Stimulated activated effector memory CD8-positive, alpha-beta T cell treated with anti-CD3 and anti-CD28 coated beads, Interleukin-12 subunit alpha, Interleukin-12 subunit beta, amount 100 ng/mL, for 72 hours (primary cell): ENCODE measurements around the gene NCKAP5.

ENCODE experiments used
- ATAC-seq: fragments of 150-1000 bp; cut with Tn5 transposase; 2 replicates; pipeline ENCODE4 v1.10.0; 2021
- DNase-seq, 2 donors: peaks; one replicate each; pipeline ENCODE4 v3.0.0; 2021 to 2022; ENCODE audit warnings: low spot score in 2 of 2
- H3K27ac Mint-ChIP-seq: one replicate; pipeline ENCODE4 v1.8.0; 2022; ENCODE audit warnings: mild to moderate bottlenecking, mixed read lengths
- H3K36me3 Mint-ChIP-seq: one replicate; pipeline ENCODE4 v1.8.0; 2022; ENCODE audit warnings: mild to moderate bottlenecking, mixed read lengths
- H3K4me1 Mint-ChIP-seq: one replicate; pipeline ENCODE4 v1.8.0; 2022; ENCODE audit warnings: mixed read lengths
- H3K4me3 Mint-ChIP-seq: one replicate; pipeline ENCODE4 v1.8.0; 2022; ENCODE audit warnings: mild to moderate bottlenecking, mixed read lengths
- H3K9me3 Mint-ChIP-seq: one replicate; pipeline ENCODE4 v1.8.0; 2022; ENCODE audit warnings: mixed read lengths

NCKAP5 gene

DNA sequence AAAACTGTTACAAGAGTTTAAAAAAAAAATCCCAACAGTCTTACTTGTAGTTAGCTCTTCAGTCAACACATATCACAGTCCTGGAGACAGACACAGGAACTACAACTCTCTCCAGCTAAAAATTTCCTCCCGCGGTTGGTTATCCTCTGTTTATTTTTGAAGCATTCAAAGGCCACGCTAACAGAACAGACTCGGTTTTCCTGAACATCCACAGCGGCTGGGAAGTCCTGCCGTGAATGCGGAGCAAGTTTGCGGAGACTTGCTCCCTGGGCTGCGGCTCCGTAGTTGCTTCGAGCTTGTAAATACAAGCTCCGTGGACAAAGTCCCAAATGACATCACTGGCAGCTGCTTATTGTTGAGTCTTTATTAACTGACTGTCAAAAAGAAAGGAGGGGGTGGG, at the start of gene NCKAP5:
Gene NCKAP5, minus strand, starts transcription at position 292 of the 400 bp plus-strand sequence. CDS start 50,937 bp downstream, outside the sequence.
- DNase-seq (no peak), ATAC-seq (no peak)
- Mint-ChIP-seq H3K4me3 (no peak within 1 kb of the TSS), H3K27ac (no peak within 1 kb of the TSS), H3K4me1 (no peaks in the 10 kb centered on the region), H3K9me3 (peaks cover 3% of the 10 kb centered on the region), H3K36me3 (no peaks in the 10 kb centered on the region)

DNA sequence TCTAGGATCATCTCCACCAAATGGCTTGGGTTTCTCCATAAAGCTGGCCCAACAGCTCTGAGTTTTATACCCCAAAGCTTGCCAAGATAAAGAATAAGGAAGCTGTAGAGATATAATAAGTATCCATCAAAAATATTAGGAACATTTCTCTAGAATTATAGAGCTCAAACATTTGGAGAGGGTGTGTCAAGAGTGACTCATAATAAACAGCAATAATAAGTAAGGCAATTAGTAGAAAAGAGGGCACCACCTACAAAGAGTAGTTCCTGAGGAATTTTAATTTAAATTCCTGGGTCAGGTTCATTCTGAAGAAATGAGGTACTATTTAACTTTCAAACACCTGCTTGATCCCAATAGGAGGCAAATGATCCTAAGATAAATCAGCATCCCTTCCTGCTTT, 41.4 kb upstream of the NCKAP5 start:
- Mint-ChIP-seq H3K4me3 (no peak overlapping the region), H3K9me3 (no peaks in the 10 kb centered on the region), H3K4me1 (no peaks in the 10 kb centered on the region), H3K27ac (no peak overlapping the region), H3K36me3 (no peaks in the 10 kb centered on the region)
- DNase-seq, result no peak
- no peak for ATAC-seq

DNA sequence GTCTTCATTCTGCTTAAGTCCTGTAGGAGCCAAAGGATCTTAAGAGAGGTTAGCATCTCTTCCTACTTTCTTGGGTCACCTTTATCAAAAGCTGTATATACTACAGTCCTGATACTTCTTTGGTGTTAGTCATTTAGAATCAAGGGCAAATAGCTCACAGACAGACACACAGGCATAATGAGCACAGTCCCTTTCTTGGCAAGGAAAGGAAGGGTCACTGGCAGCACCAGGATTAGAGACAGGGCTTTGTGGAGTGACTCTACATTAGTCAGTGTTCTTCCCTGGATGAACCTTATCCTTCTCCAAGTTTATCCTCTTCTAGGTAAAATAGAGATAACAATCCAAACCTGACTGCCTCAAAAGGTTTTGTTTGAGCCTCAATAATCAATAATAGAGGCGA, 40.0 kb upstream of the NCKAP5 start:
- no peak for ATAC-seq
- H3K36me3 Mint-ChIP-seq, result no peaks in the 10 kb centered on the region

DNA sequence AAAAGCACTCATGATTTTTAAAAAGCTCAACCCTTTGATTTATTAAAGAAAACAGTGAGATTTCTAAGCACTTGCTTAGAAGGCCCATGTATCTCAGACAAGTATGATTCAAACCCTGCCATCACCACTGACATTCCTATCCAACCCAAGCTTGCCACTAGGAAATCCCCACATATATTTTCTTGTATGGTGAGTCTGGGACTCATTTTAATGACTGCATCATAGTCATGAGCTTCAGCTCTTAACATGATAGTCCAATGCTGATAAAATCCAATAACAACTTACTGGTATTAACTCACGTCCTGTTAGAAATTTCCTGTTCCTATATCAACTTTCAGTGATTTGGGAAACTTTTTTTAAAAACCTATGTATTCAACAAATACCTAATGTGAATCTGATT, 39.4 kb upstream of the NCKAP5 start:
- Mint-ChIP-seq H3K27ac (no peak overlapping the region), H3K36me3 (no peaks in the 10 kb centered on the region), H3K4me1 (no peaks in the 10 kb centered on the region), H3K9me3 (no peaks in the 10 kb centered on the region), H3K4me3 (no peak overlapping the region)
- ATAC-seq (no peak), DNase-seq (no peak)

More for the DNA sequence above, 40.0 kb upstream of the NCKAP5 start:
- no peak for DNase-seq
- Mint-ChIP-seq H3K4me1 (no peaks in the 10 kb centered on the region), H3K27ac (no peak overlapping the region), H3K4me3 (no peak overlapping the region), H3K9me3 (no peaks in the 10 kb centered on the region)

DNA sequence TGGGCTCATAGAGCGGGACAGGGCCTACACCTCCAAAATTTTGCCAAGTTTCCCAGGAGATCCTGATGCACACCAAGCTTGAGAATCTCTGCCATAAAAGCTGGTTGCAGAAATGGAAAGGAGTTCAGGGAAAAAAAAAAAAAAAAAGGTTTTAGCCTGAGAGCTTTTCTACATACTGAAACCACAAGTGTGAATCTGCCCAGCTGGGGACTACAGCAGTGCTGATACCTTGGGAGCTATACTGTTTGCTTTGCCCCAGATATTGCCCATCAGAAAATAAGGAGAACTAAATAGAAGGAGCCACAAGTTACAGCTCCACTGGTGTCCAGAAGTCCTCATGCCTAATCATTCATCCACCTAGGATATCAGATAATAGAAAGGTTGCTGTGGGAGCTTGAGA, 38.4 kb upstream of the NCKAP5 start:
- ATAC-seq (no peak), DNase-seq (no peak)
- H3K27ac Mint-ChIP-seq, result no peak overlapping the region
- H3K4me3 Mint-ChIP-seq, result no peak overlapping the region
- H3K36me3 Mint-ChIP-seq, result no peaks in the 10 kb centered on the region
- H3K9me3 Mint-ChIP-seq, result peaks cover 3% of the 10 kb centered on the region
- H3K4me1 Mint-ChIP-seq, result no peaks in the 10 kb centered on the region

DNA sequence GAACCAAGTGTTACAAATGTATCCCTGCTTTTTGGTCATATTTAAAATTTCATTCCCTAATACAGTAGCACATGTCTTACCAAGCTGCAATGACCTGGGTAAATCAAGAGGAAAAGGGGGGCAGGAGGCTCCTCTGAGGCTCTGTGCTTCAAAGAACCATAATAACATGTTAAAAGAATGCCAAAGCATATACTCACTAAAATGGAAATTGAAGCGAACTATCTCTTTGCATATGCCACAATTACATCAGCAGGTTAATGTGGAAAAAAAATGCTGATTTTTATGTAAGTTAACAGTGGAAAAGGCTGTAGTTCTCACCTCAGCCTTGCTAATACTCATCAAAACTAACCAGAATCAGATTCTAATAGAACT, 37.5 kb upstream of the NCKAP5 start:
- DNase-seq (no peak), ATAC-seq (no peak)
- Mint-ChIP-seq H3K27ac (no peak overlapping the region), H3K4me3 (no peak overlapping the region), H3K9me3 (peaks cover 3% of the 10 kb centered on the region), H3K36me3 (no peaks in the 10 kb centered on the region), H3K4me1 (no peaks in the 10 kb centered on the region)

DNA sequence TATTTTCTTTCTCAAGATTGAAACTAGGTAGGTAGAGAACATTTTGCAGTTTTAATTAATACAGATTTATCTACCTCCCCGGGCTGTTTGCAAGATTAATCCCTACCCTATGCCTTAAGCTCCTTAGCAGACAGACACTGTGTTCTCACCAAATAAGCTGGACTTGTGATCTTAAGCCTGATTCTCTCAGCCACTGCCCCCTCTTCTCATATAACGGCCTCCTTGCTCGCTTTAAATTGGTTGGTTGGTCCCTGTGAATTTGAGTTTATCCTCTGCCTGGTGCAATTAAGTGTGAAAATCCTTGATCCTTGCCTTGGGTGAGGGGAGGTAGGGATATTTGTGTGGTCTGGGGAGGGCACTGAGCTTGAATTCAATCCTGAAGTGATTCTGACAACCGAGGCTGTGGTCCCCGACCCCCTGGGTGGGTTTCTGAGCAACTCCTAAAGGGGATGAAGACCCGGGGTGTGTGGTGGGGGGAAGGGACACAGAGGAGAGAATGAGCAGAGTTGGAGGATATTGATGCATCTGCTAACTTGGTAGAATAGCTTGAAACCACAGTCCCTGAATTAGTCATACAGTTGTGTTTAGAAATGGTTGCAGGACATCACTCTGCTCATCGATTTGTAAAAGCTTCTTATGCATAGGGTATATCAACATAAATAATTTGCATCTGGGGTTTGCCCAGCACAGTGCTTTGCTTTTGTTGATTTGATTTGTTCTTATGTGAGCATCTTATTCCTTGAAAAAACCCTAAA, 36.9 kb upstream of the NCKAP5 start:
- Mint-ChIP-seq H3K27ac (no peak overlapping the region), H3K36me3 (no peaks in the 10 kb centered on the region), H3K4me3 (no peak overlapping the region), H3K9me3 (peaks cover 3% of the 10 kb centered on the region), H3K4me1 (no peaks in the 10 kb centered on the region)
- ATAC-seq (no peak), DNase-seq (no peak)

DNA sequence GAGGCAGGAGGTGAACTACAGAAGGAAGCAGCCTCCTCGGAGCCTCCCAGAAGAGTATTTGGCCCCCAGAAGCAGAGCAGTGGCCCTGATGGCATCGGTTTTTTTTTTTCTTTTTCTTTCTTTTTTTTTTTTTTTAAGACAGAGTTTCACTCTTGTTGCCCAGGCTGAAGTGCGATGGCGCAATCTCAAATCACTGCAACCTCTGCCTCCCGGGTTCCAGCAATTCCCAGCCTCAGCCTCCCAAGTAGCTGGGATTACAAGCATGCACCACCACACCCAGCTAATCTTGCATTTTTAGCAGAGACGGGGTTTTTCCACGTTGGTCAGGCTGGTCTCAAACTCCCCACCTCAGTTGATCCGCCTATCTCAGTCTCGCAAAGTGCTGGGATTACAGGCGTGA, 34.8 kb upstream of the NCKAP5 start:
- no peak for DNase-seq
- H3K4me1 Mint-ChIP-seq, result no peaks in the 10 kb centered on the region
- H3K9me3 Mint-ChIP-seq, result peaks cover 7% of the 10 kb centered on the region
- no peak for ATAC-seq
- no peaks in the 10 kb centered on the region for H3K36me3 Mint-ChIP-seq
- H3K4me3 Mint-ChIP-seq, result no peak overlapping the region
- no peak overlapping the region for H3K27ac Mint-ChIP-seq

DNA sequence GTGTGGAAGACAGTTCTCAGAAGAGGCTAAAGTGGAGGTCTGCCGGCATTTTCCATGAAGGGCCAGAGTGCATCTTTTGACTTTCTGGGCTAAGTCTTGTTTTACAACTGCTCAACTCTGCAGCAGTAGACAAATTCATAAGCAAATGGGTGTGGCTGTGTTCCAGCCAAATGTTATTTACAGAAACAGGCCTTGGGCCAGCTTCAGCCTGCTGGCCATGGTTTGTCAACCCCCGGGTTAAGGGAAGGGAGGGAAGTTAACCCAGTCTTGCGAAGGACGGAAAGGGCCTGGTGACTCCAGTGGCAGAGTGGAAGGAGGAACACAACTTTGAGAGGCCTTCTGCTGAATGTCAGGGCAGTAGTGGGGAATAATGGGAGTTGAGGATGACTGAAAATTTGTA, 34.3 kb upstream of the NCKAP5 start:
- Mint-ChIP-seq H3K4me1 (no peaks in the 10 kb centered on the region), H3K27ac (no peak overlapping the region), H3K9me3 (peaks cover 7% of the 10 kb centered on the region), H3K36me3 (no peaks in the 10 kb centered on the region), H3K4me3 (no peak overlapping the region)
- DNase-seq (no peak), ATAC-seq (no peak)

DNA sequence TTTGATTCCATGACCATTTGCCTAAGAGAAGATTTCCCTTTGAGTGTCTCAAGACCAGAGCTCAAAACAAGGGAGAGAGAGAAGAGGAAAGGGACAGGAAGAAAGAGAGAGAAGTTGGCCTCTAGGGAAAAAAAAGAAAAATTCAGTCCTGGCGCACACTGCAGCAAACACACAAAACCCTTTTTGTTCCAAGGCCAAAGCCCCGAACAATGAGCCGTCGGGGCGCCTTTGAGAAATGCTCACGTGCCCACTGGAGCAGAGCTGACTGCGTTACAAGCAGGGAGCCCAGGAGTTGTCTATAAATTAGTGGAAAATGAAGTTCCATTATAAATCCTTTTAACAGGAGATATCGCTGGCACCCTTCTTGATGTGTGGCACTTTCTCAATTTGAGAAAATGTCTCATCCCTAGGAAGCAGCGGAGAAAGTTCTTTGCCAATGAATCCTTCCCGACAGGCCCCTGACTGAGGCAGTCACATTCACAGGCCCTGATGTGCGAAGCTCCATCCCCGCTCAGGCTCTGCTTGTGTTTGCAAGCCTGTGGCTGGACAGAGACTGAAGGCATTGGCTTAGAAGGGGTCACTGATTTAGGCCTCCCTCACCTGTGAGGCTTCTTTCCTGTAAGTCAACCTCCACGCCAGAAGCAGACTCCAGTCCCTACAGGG, 32.1 kb upstream of the NCKAP5 start:
- Mint-ChIP-seq H3K9me3 (peaks cover 8% of the 10 kb centered on the region), H3K36me3 (no peaks in the 10 kb centered on the region), H3K4me1 (no peaks in the 10 kb centered on the region), H3K4me3 (no peak overlapping the region), H3K27ac (no peak overlapping the region)
- ATAC-seq (no peak), DNase-seq (no peak)

DNA sequence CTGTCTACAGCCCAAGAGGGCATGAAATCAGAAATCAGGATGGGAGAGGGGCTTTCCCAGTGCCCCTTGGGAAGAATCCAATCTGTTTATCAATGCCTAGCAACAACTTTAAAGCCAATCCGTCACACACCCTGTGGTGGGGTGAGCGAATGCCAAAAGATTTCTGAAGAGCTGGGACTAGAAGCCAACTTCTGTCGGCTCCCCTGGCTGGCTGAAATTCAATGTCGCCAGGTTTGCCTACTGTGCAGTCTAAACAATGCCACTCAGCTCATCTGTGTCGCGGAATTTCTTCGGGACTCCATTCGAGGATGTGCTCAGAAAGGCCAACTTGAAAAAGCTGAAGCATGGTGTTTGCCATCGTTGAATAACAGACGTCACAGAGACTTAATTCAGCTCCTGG, 31.5 kb upstream of the NCKAP5 start:
- H3K4me1 Mint-ChIP-seq, result no peaks in the 10 kb centered on the region
- ATAC-seq, result no peak
- no peak overlapping the region for H3K4me3 Mint-ChIP-seq
- no peak for DNase-seq
- no peak overlapping the region for H3K27ac Mint-ChIP-seq
- H3K36me3 Mint-ChIP-seq, result no peaks in the 10 kb centered on the region
- peaks cover 10% of the 10 kb centered on the region for H3K9me3 Mint-ChIP-seq

DNA sequence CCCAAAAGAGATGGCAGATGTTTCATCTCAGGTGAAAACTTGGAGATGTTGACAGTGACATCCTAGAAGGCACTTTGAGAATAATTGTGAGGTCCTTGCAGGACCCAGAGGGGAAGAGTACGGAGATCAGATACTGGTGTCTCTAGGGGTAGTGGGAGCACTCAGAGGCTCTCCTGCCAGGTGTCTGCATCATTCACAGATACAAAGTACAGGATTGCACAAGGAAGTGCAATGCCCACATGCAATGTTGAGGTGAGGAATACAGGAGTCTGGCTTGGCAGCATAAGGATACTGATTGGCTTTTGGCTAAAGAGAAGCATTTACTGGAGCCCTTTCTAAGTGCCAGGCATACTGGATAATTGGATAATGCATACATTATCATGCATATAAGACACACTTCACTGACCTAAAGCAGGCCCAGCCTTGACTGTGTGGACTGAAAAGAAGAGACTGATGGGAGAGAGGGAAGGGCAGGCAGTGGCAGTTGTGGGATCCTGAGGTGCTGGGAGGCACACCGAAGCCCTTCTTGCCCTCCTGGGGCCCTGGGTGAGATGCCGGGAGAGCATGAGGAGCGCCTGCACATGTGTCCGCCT, 31.0 kb upstream of the NCKAP5 start:
- no peaks in the 10 kb centered on the region for H3K4me1 Mint-ChIP-seq
- H3K9me3 Mint-ChIP-seq, result peaks cover 11% of the 10 kb centered on the region
- ATAC-seq, result no peak
- H3K4me3 Mint-ChIP-seq, result no peak overlapping the region
- H3K27ac Mint-ChIP-seq, result no peak overlapping the region
- no peak for DNase-seq
- H3K36me3 Mint-ChIP-seq, result no peaks in the 10 kb centered on the region

DNA sequence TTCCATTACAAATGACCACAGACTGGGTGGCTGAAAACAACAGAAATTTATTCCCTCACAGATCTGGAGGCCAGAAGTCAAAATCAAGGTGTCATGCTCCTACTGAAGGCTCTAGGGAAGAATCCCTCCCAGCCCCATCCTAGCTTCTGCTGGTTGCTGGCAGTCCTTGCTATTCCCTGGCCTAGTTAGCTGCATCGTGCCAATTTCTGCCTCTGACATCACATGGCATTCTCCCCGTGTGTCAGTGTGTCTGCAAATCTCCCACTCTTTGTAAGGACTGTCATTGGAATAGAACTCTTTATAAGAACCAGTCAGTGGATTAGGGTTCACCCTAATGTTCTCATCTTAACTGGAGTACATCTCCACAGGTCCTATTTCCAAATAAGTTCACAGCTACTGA, 30.5 kb upstream of the NCKAP5 start:
- Mint-ChIP-seq H3K4me3 (no peak overlapping the region), H3K27ac (no peak overlapping the region), H3K9me3 (peaks cover 13% of the 10 kb centered on the region), H3K36me3 (no peaks in the 10 kb centered on the region), H3K4me1 (no peaks in the 10 kb centered on the region)
- ATAC-seq, result no peak
- no peak for DNase-seq

DNA sequence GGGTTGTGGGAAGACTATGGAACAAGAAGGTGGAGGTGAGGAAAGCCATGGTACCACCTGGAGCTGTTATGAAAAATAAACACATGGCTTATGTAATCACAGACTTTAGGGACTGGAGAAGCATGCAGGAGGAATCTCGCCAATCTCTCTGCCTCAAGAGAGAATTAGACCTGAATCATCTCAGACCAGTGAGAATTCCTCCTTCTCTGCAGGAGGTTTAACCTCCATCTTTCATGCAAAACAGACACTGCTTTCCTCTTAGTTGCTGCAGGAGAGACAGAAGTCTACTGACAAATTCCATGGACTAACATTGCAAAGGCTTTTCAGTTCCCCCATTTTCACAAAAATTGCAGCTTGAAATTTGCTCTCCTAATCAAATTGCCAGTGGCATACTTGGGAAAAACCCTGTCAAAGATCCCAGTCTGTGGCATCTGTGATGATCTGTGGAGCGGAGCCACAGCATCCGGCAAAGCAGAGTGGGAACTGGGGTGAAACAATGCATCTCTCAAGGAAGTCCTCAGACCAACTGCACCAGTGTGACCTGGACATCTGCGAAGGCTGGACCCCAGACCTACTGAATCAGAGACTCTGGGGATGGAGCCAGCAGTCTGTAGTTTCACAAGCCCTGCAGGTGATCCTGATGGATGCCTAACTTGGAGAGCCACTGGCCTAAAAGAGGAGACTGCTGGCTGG, 28.6 kb upstream of the NCKAP5 start:
- Mint-ChIP-seq H3K9me3 (peaks cover 9% of the 10 kb centered on the region), H3K4me1 (no peaks in the 10 kb centered on the region), H3K27ac (no peak overlapping the region), H3K4me3 (no peak overlapping the region), H3K36me3 (no peaks in the 10 kb centered on the region)
- DNase-seq, result no peak
- no peak for ATAC-seq

DNA sequence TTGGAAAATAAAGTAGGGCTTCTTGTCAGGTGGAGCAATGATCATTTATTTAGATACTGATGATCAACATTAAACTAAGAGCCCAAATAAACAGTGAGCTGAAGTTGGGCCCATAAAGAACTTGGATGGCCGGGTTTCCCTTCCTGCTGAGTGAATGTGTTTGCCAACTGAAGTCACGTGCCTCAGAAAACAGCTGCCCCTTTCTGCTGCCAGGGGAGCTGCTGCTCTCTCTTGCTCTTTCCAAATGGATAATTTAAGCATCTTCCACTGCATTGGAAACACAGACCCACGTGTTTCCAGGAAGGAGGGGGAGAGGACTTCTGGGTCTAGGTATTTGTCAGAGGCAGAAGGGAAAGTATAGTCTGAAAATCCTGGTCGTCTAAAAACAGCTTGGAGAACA, 22.9 kb upstream of the NCKAP5 start:
- Mint-ChIP-seq H3K36me3 (no peaks in the 10 kb centered on the region), H3K27ac (no peak overlapping the region), H3K9me3 (peaks cover 6% of the 10 kb centered on the region), H3K4me1 (no peaks in the 10 kb centered on the region), H3K4me3 (no peak overlapping the region)
- ATAC-seq (no peak), DNase-seq (no peak)

DNA sequence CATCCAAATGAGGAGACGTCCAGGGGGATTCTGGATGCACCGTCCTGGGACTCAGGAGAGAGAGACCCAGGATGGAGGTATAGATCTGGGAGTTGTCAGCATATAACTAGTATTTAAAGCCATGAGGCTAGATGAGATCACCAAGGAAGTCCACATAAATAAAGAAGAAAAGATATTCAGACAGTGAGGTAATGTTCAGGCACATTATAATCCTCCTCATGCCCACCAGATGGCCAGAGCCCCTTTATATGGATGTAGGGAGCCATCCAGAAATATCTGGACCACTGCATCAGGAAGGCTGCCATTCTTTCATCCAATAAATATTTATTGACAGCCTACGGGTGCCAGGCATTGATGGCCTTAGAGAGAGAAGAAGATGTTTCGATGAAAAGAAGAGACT, 21.2 kb upstream of the NCKAP5 start:
- H3K4me1 Mint-ChIP-seq, result no peaks in the 10 kb centered on the region
- DNase-seq, result no peak
- peaks cover 3% of the 10 kb centered on the region for H3K9me3 Mint-ChIP-seq
- no peak overlapping the region for H3K27ac Mint-ChIP-seq
- no peak overlapping the region for H3K4me3 Mint-ChIP-seq
- no peak for ATAC-seq
- H3K36me3 Mint-ChIP-seq, result no peaks in the 10 kb centered on the region
